ENCODE measurements around the gene LMBR1.

DNA sequence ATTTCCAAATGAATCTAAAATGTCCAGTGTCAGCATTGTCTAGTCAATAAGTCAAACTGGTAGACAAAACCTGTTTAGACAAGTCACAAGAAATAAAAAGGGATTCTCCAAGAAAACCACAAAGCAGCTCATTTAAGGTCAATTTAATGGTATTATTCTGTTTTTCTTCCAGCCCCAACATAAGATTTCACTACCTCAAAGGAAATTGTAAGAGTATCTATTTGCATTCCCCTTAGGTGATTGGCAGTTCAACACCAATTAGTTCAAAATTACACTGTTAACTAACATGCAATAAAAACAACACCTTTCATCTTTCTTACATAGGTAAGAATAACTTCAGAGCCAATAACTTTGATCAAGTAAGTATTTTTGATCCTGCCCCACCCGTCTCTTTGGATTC, 146.1 kb downstream of the LMBR1 start:
- TF ChIP-seq EZH2 (IDR thresholded peaks at IDR 0.05; ENCODE audit: insufficient read depth, poor library complexity, severe bottlenecking) (no peak), EZH2phosphoT487 (IDR thresholded peaks at IDR 0.05; ENCODE audit: insufficient read depth, low read depth) (no peak)

Measured in GM23248 (cell line).